GM19043 (cell line): ENCODE measurements around the gene EXOC4.

Experiments
- ATAC-seq: cut with Tn5 transposase; IDR thresholded peaks from one replicate; pipeline ENCODE4 v1.9.1; 2021; ENCODE audit warnings: low read depth; ENCODE audit not compliant: unreplicated experiment

Gene EXOC4

GRCh38 chr7:133845005-133845404, 592.1 kb downstream of the EXOC4 start:
- ATAC-seq, result no peak

DNA sequence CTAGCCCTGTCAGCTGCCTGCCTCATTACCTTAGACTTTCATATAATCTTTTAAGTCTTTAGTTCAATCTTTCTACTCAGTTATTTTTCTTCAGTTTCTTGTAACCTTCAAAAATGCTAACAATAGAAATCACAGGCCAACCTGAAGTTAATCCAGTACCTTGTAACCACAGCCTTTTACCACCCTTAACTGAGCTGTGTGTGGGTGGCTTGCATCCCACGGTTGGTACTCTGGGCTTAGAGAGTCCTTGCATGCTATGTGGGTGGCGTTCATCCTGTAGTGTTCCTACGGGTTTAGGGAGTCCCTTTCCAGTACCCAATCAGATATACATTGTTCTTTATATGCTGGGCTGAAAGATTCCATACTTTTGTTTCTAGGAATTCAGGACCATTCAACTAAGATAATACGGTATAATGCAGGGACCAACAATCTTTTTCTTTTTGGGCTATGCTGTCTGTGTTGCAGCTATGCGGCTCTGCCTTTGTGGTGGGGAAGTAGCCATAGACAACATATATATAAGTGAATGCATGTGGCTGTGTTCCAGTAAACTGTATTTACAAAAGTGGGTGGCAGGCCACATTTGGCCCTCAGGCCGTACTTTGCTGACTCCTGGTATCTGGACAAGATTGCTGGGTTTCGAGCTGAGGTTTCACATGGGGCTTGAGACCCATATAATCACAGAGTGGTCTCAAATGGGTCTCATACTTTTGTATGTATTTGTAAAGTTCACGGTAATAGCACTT, 593.5 kb downstream of the EXOC4 start:
- no peak for ATAC-seq

DNA sequence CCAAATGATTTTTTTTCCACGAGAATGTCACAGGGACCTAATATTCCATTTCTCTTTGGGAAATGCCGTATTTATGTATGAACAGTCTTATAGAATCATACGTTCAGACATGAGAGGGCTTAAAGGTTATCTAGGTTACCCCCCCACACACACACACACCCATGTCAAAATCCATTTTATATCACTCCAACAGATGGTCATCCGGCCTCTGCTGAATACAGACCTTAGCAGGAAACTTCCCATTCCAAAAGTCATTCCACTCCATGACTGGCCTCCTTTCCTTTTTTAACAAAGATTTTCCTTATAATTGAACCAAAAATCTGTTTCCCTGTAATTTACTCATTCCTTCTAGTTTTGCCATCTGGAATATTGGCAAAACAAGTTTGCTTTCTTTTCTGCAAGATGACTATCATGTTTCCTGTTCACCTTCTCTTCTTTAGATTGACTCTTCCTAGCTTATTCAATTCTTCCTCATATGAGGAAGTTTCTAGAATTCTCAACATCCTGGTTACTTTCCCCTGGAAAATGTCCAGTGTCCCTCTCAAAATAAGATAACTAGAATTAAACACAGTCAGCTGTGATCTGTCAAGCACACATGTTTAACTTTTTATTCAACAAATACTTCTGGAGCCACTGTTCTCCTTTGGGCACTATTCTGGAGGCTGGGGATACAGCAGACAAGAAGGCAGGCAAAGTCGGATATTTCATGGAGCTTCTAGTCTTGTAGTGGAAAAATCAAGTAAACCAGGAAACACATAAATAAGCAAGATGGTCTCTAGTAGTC, 597.8 kb downstream of the EXOC4 start:
- no peak for ATAC-seq

DNA sequence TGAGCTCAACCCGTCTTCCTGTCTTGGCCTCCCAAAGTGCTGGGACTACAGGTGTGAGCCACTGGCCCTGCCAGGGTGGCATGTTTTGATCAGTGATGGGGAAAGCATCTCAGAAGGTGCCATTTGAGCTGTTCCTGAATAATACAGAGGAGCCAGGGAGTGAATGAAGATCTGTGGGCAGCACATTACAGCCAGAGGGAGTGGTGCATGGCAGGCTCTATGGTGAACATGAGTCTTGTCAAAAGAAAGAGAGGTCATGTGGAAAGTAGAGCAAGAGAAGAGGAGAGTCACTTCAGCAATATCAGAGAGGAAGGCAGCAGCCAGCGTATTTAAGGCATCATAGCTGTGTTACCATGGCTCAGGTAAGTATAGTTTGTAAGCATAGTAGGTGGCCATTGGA, 598.5 kb downstream of the EXOC4 start:
- ATAC-seq, result no peak

- no peak for ATAC-seq
These were observed 600.9 kb downstream of the EXOC4 start for GRCh38 chr7:133853706-133854276.

DNA sequence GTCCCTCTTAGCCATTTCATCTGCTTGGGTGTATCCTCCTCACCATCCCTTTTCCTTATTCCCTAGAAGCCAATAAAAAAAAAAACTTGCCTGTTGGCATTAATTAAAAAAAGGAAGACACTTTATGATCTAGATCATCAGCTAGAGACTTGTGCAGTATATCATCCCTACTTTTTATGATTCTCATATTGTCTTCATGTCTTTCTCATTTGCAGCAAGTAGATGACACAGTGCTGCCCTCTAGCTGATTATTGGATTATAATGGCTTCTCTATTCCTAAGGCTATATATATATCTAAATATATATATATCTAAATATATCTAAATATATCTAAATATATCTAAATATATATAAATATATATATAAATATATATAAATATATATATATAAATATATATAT, 601.9 kb downstream of the EXOC4 start:
- ATAC-seq, result no peak

GRCh38 chr7:133857376-133858119, 604.7 kb downstream of the EXOC4 start:
- no peak for ATAC-seq

GRCh38 chr7:133858311-133858710, 605.4 kb downstream of the EXOC4 start:
- no peak for ATAC-seq

DNA sequence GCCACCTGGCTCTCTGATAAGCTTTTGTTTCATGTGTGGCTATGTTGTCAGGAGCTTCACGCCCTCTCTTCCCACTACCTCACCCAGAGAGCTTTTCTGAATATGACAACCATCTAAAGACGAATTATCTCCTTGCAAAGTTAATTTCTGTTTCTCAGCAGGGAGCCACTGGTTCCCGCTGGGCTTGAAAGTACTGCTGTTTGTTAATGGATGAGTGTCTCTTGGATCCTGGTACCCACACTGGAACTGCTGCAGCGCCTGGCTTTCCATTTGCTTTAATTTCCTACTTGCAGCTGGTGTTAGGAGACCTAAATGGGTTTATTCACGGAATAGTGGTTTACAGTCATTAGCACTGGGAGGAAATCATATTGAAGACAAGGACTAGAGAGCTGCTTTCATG, 606.4 kb downstream of the EXOC4 start:
- ATAC-seq, result no peak

- no peak for ATAC-seq
These were observed 607.1 kb downstream of the EXOC4 start for GRCh38 chr7:133859871-133860450.

- no peak for ATAC-seq
These were observed 607.9 kb downstream of the EXOC4 start for GRCh38 chr7:133860628-133861335.

DNA sequence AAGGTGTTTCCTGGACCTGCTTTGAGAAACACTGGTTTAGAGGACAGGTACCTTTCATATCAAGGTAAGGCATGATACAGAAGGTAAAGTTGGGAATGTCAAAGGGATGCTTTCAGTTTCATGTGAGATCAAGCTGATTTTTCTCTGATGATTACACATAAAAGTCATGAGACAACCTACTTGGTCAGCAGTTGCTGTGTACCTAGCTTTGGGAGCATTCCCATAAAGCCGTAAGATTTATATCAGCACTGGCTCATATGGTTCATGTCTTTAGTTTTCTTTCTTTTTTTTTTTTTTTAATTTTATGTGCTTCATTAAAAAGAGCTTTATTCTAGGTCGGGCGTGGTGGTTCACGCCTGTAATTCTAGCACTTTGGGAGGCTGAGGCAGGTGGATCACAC, 609.0 kb downstream of the EXOC4 start:
- no peak for ATAC-seq

GRCh38 chr7:133863362-133864061, 610.6 kb downstream of the EXOC4 start:
- no peak for ATAC-seq

DNA sequence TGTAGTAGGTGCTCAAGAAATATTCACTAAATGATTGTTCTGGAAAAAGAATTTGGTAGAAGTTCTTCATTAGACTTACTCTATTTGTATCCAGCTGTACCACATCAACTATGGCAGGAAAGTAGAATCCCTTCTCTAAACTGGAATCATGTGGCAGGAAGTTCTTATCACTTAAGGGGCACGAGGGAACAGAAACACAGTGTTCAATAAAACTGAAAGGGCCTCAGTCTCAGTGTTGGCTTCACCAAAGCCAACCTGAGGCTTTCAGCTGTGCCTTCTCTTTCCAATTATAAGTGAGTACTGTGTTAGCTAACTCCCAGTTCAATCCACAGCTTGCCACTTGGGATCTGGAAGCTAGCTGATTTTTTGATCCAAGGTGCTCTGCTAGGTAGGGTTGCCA, 616.7 kb downstream of the EXOC4 start:
- no peak for ATAC-seq

- ATAC-seq, result no peak
These were observed 618.9 kb downstream of the EXOC4 start for GRCh38 chr7:133871757-133872156.

- no peak for ATAC-seq
These were observed 620.3 kb downstream of the EXOC4 start for GRCh38 chr7:133873187-133873586.

GRCh38 chr7:133873631-133874030, 620.8 kb downstream of the EXOC4 start:
- ATAC-seq, result no peak

GRCh38 chr7:133883591-133883990, 630.7 kb downstream of the EXOC4 start:
- no peak for ATAC-seq

DNA sequence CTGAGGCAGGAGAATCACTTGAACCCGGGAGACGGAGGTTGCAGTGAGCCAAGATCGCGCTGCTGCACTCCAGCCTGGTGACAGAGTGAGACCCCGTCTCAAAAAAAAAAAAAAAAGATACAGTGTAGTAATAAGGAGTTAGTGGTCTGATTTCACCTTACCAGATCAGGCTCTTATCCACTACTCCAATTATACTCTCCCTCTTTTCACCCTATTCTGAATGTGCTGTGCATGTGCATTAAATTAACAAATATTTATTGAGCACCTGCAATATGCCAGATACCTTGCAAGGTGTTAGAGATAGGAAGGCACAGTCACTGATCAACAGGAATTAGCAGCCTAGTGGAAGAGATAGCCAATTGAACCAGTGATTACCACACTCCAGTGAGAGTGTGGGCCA, 632.3 kb downstream of the EXOC4 start:
- ATAC-seq, result no peak
